Panc1 (cell line): ENCODE measurements around the gene EIF5A.

Source experiments
- CTCF ChIP-seq: fragments of 450-650 bp; IDR thresholded peaks from 2 replicates; pipeline ENCODE4 v1.5.1; 2017; ENCODE audit warnings: mild to moderate bottlenecking
- REST ChIP-seq, 2 experiments: IDR thresholded peaks; 2 replicates each; pipeline ENCODE4 v1.6.1; 2011 to 2012; ENCODE audit warnings: low read depth in 2 of 2, control low read depth in 1 of 2, low read length in 1 of 2, mild to moderate bottlenecking in 1 of 2, moderate library complexity in 1 of 2; ENCODE audit not compliant: insufficient read depth in 1 of 2

- TF ChIP-seq CTCF = no peak
- TF ChIP-seq REST (IDR thresholded peaks at IDR 0.05; ENCODE audit: insufficient read depth in 1 of 2, low read depth in 2 of 2, low read length in 1 of 2) = no peak
These were observed 527 bp downstream of the EIF5A start for GRCh38 chr17:7307686-7308624.
